RWPE2 (cell line): ENCODE measurements around the gene ADAMTSL1.

Experiments
- ATAC-seq: fragments of 200-7000 bp; cut with Tn5 transposase; 3 replicates; pipeline ENCODE4 v1.9.1; 2021; ENCODE audit warnings: low read depth
- DNase-seq: peaks from one replicate; pipeline ENCODE4 v3.0.0-alpha.2; 2020; ENCODE audit warnings: low spot score
- H3K27ac ChIP-seq: fragments of 450-650 bp; 2 replicates; pipeline ENCODE4 v1.5.1; 2017; ENCODE audit warnings: mild to moderate bottlenecking; ENCODE audit not compliant: poor library complexity, severe bottlenecking
- H3K27me3 ChIP-seq: fragments of 250-450 bp; sonication (Bioruptor Pico); 2 replicates; pipeline ENCODE4 v1.5.1; 2021; ENCODE audit warnings: mild to moderate bottlenecking, moderate library complexity; ENCODE audit not compliant: insufficient read depth, poor library complexity, severe bottlenecking
- H3K36me3 ChIP-seq: fragments of 250-450 bp; sonication (Bioruptor Pico); 2 replicates; pipeline ENCODE4 v1.5.1; 2020; ENCODE audit warnings: low read depth, mild to moderate bottlenecking, moderate library complexity
- H3K4me1 ChIP-seq: fragments of 250-450 bp; sonication (Bioruptor Pico); 2 replicates; pipeline ENCODE4 v1.5.1; 2021; ENCODE audit warnings: mild to moderate bottlenecking, moderate library complexity; ENCODE audit not compliant: insufficient read depth, poor library complexity, severe bottlenecking
- H3K4me3 ChIP-seq: fragments of 250-450 bp; sonication (Bioruptor Pico); 2 replicates; pipeline ENCODE4 v1.5.1; 2021; ENCODE audit warnings: mild to moderate bottlenecking, moderate library complexity; ENCODE audit not compliant: severe bottlenecking
- H3K9me3 ChIP-seq: fragments of 250-450 bp; sonication (Bioruptor Pico); 2 replicates; pipeline ENCODE4 v1.5.1; 2021; ENCODE audit warnings: mild to moderate bottlenecking, moderate library complexity; ENCODE audit not compliant: severe bottlenecking
- CTCF ChIP-seq: fragments of 450-650 bp; IDR thresholded peaks from one replicate; pipeline ENCODE4 v1.5.1; 2017; ENCODE audit warnings: mild to moderate bottlenecking, moderate library complexity; ENCODE audit not compliant: poor library complexity, severe bottlenecking

ADAMTSL1 gene

DNA sequence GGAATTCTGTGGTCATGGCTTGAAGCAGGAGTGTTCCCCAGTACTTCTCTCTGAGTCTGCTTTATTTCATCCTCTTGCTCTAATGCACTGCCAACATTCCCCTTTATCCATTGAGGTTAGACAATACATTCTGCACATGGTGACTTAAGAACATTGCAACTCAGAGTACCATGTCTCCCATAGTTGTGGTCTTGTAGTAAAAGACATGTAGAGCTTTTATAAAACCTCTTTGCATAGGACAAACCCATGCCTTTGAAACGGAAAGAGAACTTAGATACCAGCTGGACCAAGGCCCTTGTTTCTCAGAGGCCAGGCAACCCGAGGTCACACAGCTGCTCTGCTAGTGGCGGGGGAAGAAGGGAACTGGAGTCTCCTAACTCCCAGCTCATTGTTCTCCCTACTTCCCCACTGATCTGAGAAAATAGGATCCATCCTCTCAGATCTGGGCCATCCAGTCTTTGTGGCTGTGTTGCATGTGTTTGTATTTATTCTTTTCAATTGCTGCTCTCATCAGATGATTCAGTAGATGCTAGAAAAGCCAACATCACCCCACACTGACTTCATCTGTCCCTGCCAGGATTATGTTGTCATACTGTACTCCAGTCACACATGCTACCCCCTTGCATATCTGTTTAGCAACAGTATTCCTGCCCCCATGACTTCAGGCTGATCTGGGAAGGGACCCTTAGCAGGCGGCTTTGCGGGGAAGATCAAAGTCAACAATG is 322.2 kb downstream of the ADAMTSL1 start:
- Histone ChIP-seq H3K4me1 (no peaks in the 10 kb centered on the region), H3K4me3 (no peak overlapping the region), H3K27me3 (no peaks in the 10 kb centered on the region), H3K9me3 (no peaks in the 10 kb centered on the region), H3K27ac (no peak overlapping the region), H3K36me3 (no peaks in the 10 kb centered on the region)
- no peak for TF ChIP-seq CTCF
- DNase-seq (no peak), ATAC-seq (no peak)

DNA sequence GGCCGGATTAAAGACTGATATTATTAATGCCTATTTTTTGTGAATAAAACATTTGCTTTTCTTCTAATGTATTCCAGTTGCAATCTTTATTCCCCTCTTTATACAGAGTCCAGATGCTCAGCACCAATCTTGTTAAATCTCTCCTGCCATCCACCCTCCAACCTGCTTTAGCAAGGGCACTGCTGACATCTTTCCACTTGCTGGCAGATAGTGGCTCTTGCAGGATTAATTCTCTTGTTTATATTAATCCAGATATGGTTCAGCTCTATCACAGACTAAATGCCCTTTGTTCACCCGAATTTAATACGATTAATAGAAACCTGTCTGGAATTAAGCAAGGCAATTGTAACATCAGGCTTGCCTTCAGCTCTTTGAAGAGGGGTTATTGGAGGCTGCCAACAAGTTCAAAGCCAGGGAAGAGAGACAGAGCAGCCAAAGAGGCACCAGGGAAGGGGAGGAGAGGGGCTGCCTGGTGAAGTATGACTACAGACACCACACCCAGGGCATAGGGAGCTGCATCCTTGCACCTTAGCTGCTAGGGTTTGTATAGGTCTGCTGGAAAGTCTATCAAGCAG is 322.8 kb downstream of the ADAMTSL1 start:
- H3K4me3 ChIP-seq = no peak overlapping the region
- DNase-seq (no peak), ATAC-seq (no peak)
- H3K9me3 ChIP-seq = no peaks in the 10 kb centered on the region
- H3K27ac ChIP-seq = no peak overlapping the region
- H3K4me1 ChIP-seq = no peaks in the 10 kb centered on the region
- no peaks in the 10 kb centered on the region for H3K36me3 ChIP-seq
- H3K27me3 ChIP-seq = no peaks in the 10 kb centered on the region
- no peak for TF ChIP-seq CTCF

- no peaks in the 10 kb centered on the region for H3K27me3 ChIP-seq
- no peaks in the 10 kb centered on the region for H3K36me3 ChIP-seq
- no peak overlapping the region for H3K27ac ChIP-seq
- no peak overlapping the region for H3K4me3 ChIP-seq
- TF ChIP-seq CTCF = no peak
- no peaks in the 10 kb centered on the region for H3K4me1 ChIP-seq
- no peaks in the 10 kb centered on the region for H3K9me3 ChIP-seq
- DNase-seq (no peak), ATAC-seq (no peak)
Observed at GRCh38 chr9:18798106-18798505, 324.2 kb downstream of the ADAMTSL1 start.

GRCh38 chr9:18798508-18799290 is 324.7 kb downstream of the ADAMTSL1 start:
- Histone ChIP-seq H3K36me3 (no peaks in the 10 kb centered on the region), H3K4me1 (no peaks in the 10 kb centered on the region), H3K27ac (no peak overlapping the region), H3K4me3 (no peak overlapping the region), H3K27me3 (no peaks in the 10 kb centered on the region), H3K9me3 (no peaks in the 10 kb centered on the region)
- no peak for TF ChIP-seq CTCF
- ATAC-seq (no peak), DNase-seq (no peak)
